Measurements from ENCODE around the gene PLAGL2.
"Not testable (repeated sequence)": the region's sequence is repeated elsewhere in the genome, so short reads cannot be mapped to it uniquely, and the experiment has no call there.

PLAGL2 gene

GRCh38 chr20:32201977-32202363, 5.6 kb downstream of the PLAGL2 start:
- peaks cover 2% of the 10 kb centered on the region for H3K4me1 ChIP-seq (ENCODE audit: insufficient read depth, insufficient read length)
- no peak overlapping the region for H3K9ac ChIP-seq (ENCODE audit: insufficient read length, low read depth)
- TF ChIP-seq SUZ12 (IDR thresholded peaks at IDR 0.05; ENCODE audit: extremely low read depth, insufficient read depth, insufficient read length) (no peak), YY1 (IDR thresholded peaks at IDR 0.05; ENCODE audit: insufficient read depth, insufficient read length) (no peak), ZNF274 (IDR thresholded peaks at IDR 0.05; ENCODE audit: low read depth, low read length) (no peak)
- H3K4me3 ChIP-seq (ENCODE audit: insufficient read length, low read depth) = no peak overlapping the region
- no peak for DNase-seq (ENCODE audit: low read depth, low spot score)
- H3K27me3 ChIP-seq (ENCODE audit: insufficient read depth, insufficient read length) = no peaks in the 10 kb centered on the region
- H3K9me3 ChIP-seq (ENCODE audit: insufficient read depth, low read length) = no peaks in the 10 kb centered on the region
- peaks cover 76% of the 10 kb centered on the region for H3K36me3 ChIP-seq (ENCODE audit: insufficient read depth, insufficient read length, low read length)

GRCh38 chr20:32201296-32201976, 6.1 kb downstream of the PLAGL2 start:
- peaks cover 2% of the 10 kb centered on the region for H3K4me1 ChIP-seq (ENCODE audit: insufficient read depth, insufficient read length)
- H3K36me3 ChIP-seq (ENCODE audit: insufficient read depth, insufficient read length, low read length) = peaks cover 81% of the 10 kb centered on the region
- no peak for TF ChIP-seq YY1 (IDR thresholded peaks at IDR 0.05; ENCODE audit: insufficient read depth, insufficient read length)
- no peak for TF ChIP-seq ZNF274 (IDR thresholded peaks at IDR 0.05; ENCODE audit: low read depth, low read length)
- no peak for TF ChIP-seq SUZ12 (IDR thresholded peaks at IDR 0.05; ENCODE audit: extremely low read depth, insufficient read depth, insufficient read length)
- no peaks in the 10 kb centered on the region for H3K9me3 ChIP-seq (ENCODE audit: insufficient read depth, low read length)
- no peaks in the 10 kb centered on the region for H3K27me3 ChIP-seq (ENCODE audit: insufficient read depth, insufficient read length)
- H3K4me3 ChIP-seq (ENCODE audit: insufficient read length, low read depth) = no peak overlapping the region
- H3K9ac ChIP-seq (ENCODE audit: insufficient read length, low read depth) = no peak overlapping the region
- DNase-seq (ENCODE audit: low read depth, low spot score) = no peak

- Histone ChIP-seq H3K9ac (ENCODE audit: insufficient read length, low read depth) (no peak overlapping the region), H3K27me3 (ENCODE audit: insufficient read depth, insufficient read length) (no peaks in the 10 kb centered on the region), H3K36me3 (ENCODE audit: insufficient read depth, insufficient read length, low read length) (peaks cover 91% of the 10 kb centered on the region), H3K4me1 (ENCODE audit: insufficient read depth, insufficient read length) (peaks cover 2% of the 10 kb centered on the region), H3K9me3 (ENCODE audit: insufficient read depth, low read length) (no peaks in the 10 kb centered on the region), H3K4me3 (ENCODE audit: insufficient read length, low read depth) (no peak overlapping the region)
- DNase-seq (ENCODE audit: low read depth, low spot score) = no peak
- TF ChIP-seq YY1 (IDR thresholded peaks at IDR 0.05; ENCODE audit: insufficient read depth, insufficient read length) (no peak), ZNF274 (IDR thresholded peaks at IDR 0.05; ENCODE audit: low read depth, low read length) (no peak), SUZ12 (IDR thresholded peaks at IDR 0.05; ENCODE audit: extremely low read depth, insufficient read depth, insufficient read length) (no peak)
Measured at GRCh38 chr20:32199006-32199405, 8.5 kb downstream of the PLAGL2 start.

- not testable (repeated sequence) for H3K27me3 ChIP-seq (ENCODE audit: insufficient read depth, insufficient read length); H3K4me3 ChIP-seq (ENCODE audit: insufficient read length, low read depth); H3K4me1 ChIP-seq (ENCODE audit: insufficient read depth, insufficient read length); DNase-seq (ENCODE audit: low read depth, low spot score); H3K9me3 ChIP-seq (ENCODE audit: insufficient read depth, low read length); H3K9ac ChIP-seq (ENCODE audit: insufficient read length, low read depth)
- H3K36me3 ChIP-seq (ENCODE audit: insufficient read depth, insufficient read length, low read length) = peaks cover 86% of the 10 kb centered on the region
Measured at GRCh38 chr20:32197136-32197535, 10.4 kb downstream of the PLAGL2 start.

GRCh38 chr20:32196613-32197012, 10.9 kb downstream of the PLAGL2 start:
- H3K9ac ChIP-seq (ENCODE audit: insufficient read length, low read depth); H3K4me3 ChIP-seq (ENCODE audit: insufficient read length, low read depth); H3K9me3 ChIP-seq (ENCODE audit: insufficient read depth, low read length); H3K4me1 ChIP-seq (ENCODE audit: insufficient read depth, insufficient read length); DNase-seq (ENCODE audit: low read depth, low spot score); H3K27me3 ChIP-seq (ENCODE audit: insufficient read depth, insufficient read length): not testable (repeated sequence)
- peaks cover 85% of the 10 kb centered on the region for H3K36me3 ChIP-seq (ENCODE audit: insufficient read depth, insufficient read length, low read length)

- Histone ChIP-seq H3K4me3 (ENCODE audit: insufficient read length, low read depth) (no peak overlapping the region), H3K9me3 (ENCODE audit: insufficient read depth, low read length) (no peaks in the 10 kb centered on the region), H3K27me3 (ENCODE audit: insufficient read depth, insufficient read length) (no peaks in the 10 kb centered on the region), H3K9ac (ENCODE audit: insufficient read length, low read depth) (no peak overlapping the region), H3K36me3 (ENCODE audit: insufficient read depth, insufficient read length, low read length) (peaks cover 80% of the 10 kb centered on the region), H3K4me1 (ENCODE audit: insufficient read depth, insufficient read length) (peaks cover under 1% of the 10 kb centered on the region)
- TF ChIP-seq ZNF274 (IDR thresholded peaks at IDR 0.05; ENCODE audit: low read depth, low read length) (no peak), YY1 (IDR thresholded peaks at IDR 0.05; ENCODE audit: insufficient read depth, insufficient read length) (no peak), SUZ12 (IDR thresholded peaks at IDR 0.05; ENCODE audit: extremely low read depth, insufficient read depth, insufficient read length) (no peak)
- no peak for DNase-seq (ENCODE audit: low read depth, low spot score)
Measured at GRCh38 chr20:32195581-32195980, 12.0 kb downstream of the PLAGL2 start.

GRCh38 chr20:32193996-32194395, 13.5 kb downstream of the PLAGL2 start:
- Histone ChIP-seq H3K9me3 (ENCODE audit: insufficient read depth, low read length) (no peaks in the 10 kb centered on the region), H3K4me3 (ENCODE audit: insufficient read length, low read depth) (no peak overlapping the region), H3K9ac (ENCODE audit: insufficient read length, low read depth) (no peak overlapping the region), H3K4me1 (ENCODE audit: insufficient read depth, insufficient read length) (peaks cover 8% of the 10 kb centered on the region), H3K36me3 (ENCODE audit: insufficient read depth, insufficient read length, low read length) (peaks cover 68% of the 10 kb centered on the region), H3K27me3 (ENCODE audit: insufficient read depth, insufficient read length) (no peaks in the 10 kb centered on the region)
- DNase-seq (ENCODE audit: low read depth, low spot score) = no peak
- TF ChIP-seq YY1 (IDR thresholded peaks at IDR 0.05; ENCODE audit: insufficient read depth, insufficient read length) = no peak
- TF ChIP-seq ZNF274 (IDR thresholded peaks at IDR 0.05; ENCODE audit: low read depth, low read length) = no peak

- H3K4me1 ChIP-seq (ENCODE audit: insufficient read depth, insufficient read length) = peaks cover 14% of the 10 kb centered on the region
- H3K9me3 ChIP-seq (ENCODE audit: insufficient read depth, low read length); H3K9ac ChIP-seq (ENCODE audit: insufficient read length, low read depth); H3K27me3 ChIP-seq (ENCODE audit: insufficient read depth, insufficient read length); DNase-seq (ENCODE audit: low read depth, low spot score); H3K4me3 ChIP-seq (ENCODE audit: insufficient read length, low read depth): not testable (repeated sequence)
- peaks cover 68% of the 10 kb centered on the region for H3K36me3 ChIP-seq (ENCODE audit: insufficient read depth, insufficient read length, low read length)
Measured at GRCh38 chr20:32193336-32193735, 14.2 kb downstream of the PLAGL2 start.

Data from NT2/D1 (cell line).